ENCODE measurements around the gene GPRC5C.

- no peak for TF ChIP-seq PHF21A (CRISPR knock-in tag; IDR thresholded peaks at IDR 0.05)
- TF ChIP-seq ZSCAN21 (CRISPR knock-in tag; IDR thresholded peaks at IDR 0.05; ENCODE audit: borderline replicate concordance) = no peak
- no peak for TF ChIP-seq POLR2AphosphoS5 (IDR thresholded peaks at IDR 0.05; ENCODE audit: low read depth, low read length)
- no peak for TF ChIP-seq ZBTB34 (CRISPR knock-in tag; IDR thresholded peaks at IDR 0.05)
Measured at GRCh38 chr17:74473294-74473693, 41.4 kb downstream of the GPRC5C start.

Measured in HepG2 (cell line).